Kidney (tissue), 14 donors: ENCODE data around the gene ANKRD27. TPM values are rescaled to one million over a fixed set of nuclear protein-coding genes. Genes with fewer than 3 reads are reported as not detected.

Source experiments
- DNase-seq, 5 donors: peaks; one replicate each; pipeline ENCODE4 v3.0.0-alpha.2; 2013 to 2020
- FAIRE-seq: peaks from 2 replicates; lab custom pipeline; 2012; peaks lifted over from hg19 to GRCh38; lab: Jason Lieb, UNC
- H3K27ac ChIP-seq, 2 donors: one replicate each; pipeline ENCODE4 v1.7.0; 2013; ENCODE audit warnings: low read depth in 2 of 2, low read length in 2 of 2, inconsistent platforms in 1 of 2
- H3K27me3 ChIP-seq: one replicate; pipeline ENCODE4 v1.7.1; 2013; ENCODE audit warnings: low read length, inconsistent platforms; ENCODE audit not compliant: control insufficient read depth, insufficient read depth
- H3K36me3 ChIP-seq, 3 donors: one replicate each; pipeline versions ENCODE4 v1.7.0 to v1.7.1; 2013; ENCODE audit warnings: low read length in 3 of 3, control low read depth in 1 of 3, inconsistent platforms in 1 of 3; ENCODE audit not compliant: insufficient read depth in 3 of 3, control insufficient read depth in 2 of 3
- H3K4me1 ChIP-seq, 3 donors: one replicate each; pipeline versions ENCODE4 v1.7.0 to v1.7.1; 2013; ENCODE audit warnings: low read length in 3 of 3, inconsistent platforms in 1 of 3, low read depth in 1 of 3; ENCODE audit not compliant: control insufficient read depth in 2 of 3, insufficient read depth in 2 of 3
- H3K4me3 ChIP-seq, 3 donors: one replicate each; pipeline versions ENCODE4 v1.7.0 to v1.8.1; 2013; ENCODE audit warnings: low read length in 3 of 3, control low read depth in 1 of 3, inconsistent platforms in 1 of 3
- H3K9ac ChIP-seq, 3 donors: one replicate each; pipeline versions ENCODE4 v1.7.0 to v1.7.1; 2013; ENCODE audit warnings: low read length in 3 of 3, control low read depth in 1 of 3, inconsistent platforms in 1 of 3
- H3K9me3 ChIP-seq, 3 donors: one replicate each; pipeline versions ENCODE4 v1.7.0 to v1.7.1; 2013; ENCODE audit warnings: low read length in 3 of 3, control low read depth in 1 of 3, inconsistent platforms in 1 of 3; ENCODE audit not compliant: control insufficient read depth in 2 of 3, insufficient read depth in 1 of 3
- intact Hi-C: fragments of 100-400 bp; cut with DNase I; formaldehyde crosslinking; loops from one replicate; pipeline ENCODE4 v1.11.1; 2022
- polyA plus RNA-seq: library from polyadenylated mRNA; stranded (reverse); fragments of 350-450 nt; fragmentation: Illumina TruSeq; extraction: RNeasy Lipid Tissue Mini Kit (QIAGEN cat#74804); gene quantifications from one replicate; pipeline ENCODE4 v1.2.3, GENCODE V29; 2014; ENCODE audit warnings: low read depth, low replicate concordance; ENCODE audit not compliant: insufficient read depth
- total RNA-seq: library from RNA; stranded (reverse); fragmentation: NEBNext Ultra II Directional; extraction: Animal tissue kit (Norgen Biotek cat#: 25700); gene quantifications from one replicate; pipeline ENCODE4 v1.2.1, GENCODE V29; 2021
- TF ChIP-seq, protein P1 (sequence below): IDR thresholded peaks from 3 replicates; pipeline ENCODE4 v1.5.1; 2012; ENCODE audit warnings: mild to moderate bottlenecking, moderate library complexity, borderline replicate concordance; ENCODE audit not compliant: insufficient read depth; ENCODE audit errors: extremely low read depth
- donor health status: control.
- donor health status: control.
- donor health status: control.
- donor health status: control.
- donor health status: control.
- donor health status: DM: yes; HTN: yes; CAD: no.
- donor health status: Normal renal cell carcinoma (clear cell type).

Gene ANKRD27
- total and polyA plus RNA-seq, 2 donors from 2014 or later: 9.3 to 29.8 TPM

DNA sequence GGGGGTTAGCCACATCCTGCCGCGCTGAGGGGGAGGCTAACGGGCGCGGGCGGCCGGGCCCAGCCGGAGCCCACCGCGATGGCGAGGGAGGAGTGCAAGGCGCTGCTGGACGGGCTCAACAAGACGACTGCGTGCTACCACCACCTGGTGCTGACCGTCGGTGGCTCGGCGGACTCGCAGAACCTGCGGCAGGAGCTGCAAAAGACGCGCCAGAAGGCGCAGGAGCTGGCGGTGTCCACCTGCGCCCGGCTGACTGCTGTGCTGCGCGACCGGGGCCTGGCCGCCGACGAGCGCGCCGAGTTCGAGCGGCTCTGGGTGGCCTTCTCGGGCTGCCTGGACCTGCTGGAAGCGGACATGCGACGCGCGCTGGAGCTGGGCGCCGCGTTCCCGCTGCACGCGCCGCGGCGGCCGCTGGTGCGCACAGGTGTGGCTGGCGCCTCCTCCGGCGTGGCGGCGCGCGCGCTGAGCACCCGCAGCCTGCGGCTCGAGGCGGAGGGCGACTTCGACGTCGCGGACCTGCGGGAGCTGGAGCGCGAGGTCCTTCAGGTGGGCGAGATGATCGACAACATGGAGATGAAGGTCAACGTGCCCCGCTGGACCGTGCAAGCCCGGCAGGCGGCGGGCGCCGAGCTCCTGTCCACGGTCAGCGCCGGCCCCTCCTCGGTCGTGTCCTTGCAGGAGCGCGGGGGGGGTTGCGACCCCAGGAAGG lies 1.4 kb upstream of the ANKRD27 start:
- no peak overlapping the region for H3K27ac ChIP-seq
- H3K36me3 ChIP-seq: no peaks in the 10 kb centered on the region
- DNase-seq (peak; percentile 37 to 83 (median 49)), FAIRE-seq (no peak)
- H3K9me3 ChIP-seq: no peaks in the 10 kb centered on the region
- H3K9ac ChIP-seq: no peak overlapping the region
- intact Hi-C loops: no loop called here
- peak overlapping the region in 2 of 3 donors; percentile 57 to 87 for H3K4me3 ChIP-seq
- H3K4me1 ChIP-seq: peaks cover 0 to 17% (median 0%) of the 10 kb centered on the region in 3 donors
- H3K27me3 ChIP-seq: peaks cover 9% of the 10 kb centered on the region
- TF ChIP-seq, protein P1, sequence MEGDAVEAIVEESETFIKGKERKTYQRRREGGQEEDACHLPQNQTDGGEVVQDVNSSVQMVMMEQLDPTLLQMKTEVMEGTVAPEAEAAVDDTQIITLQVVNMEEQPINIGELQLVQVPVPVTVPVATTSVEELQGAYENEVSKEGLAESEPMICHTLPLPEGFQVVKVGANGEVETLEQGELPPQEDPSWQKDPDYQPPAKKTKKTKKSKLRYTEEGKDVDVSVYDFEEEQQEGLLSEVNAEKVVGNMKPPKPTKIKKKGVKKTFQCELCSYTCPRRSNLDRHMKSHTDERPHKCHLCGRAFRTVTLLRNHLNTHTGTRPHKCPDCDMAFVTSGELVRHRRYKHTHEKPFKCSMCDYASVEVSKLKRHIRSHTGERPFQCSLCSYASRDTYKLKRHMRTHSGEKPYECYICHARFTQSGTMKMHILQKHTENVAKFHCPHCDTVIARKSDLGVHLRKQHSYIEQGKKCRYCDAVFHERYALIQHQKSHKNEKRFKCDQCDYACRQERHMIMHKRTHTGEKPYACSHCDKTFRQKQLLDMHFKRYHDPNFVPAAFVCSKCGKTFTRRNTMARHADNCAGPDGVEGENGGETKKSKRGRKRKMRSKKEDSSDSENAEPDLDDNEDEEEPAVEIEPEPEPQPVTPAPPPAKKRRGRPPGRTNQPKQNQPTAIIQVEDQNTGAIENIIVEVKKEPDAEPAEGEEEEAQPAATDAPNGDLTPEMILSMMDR: no peak

DNA sequence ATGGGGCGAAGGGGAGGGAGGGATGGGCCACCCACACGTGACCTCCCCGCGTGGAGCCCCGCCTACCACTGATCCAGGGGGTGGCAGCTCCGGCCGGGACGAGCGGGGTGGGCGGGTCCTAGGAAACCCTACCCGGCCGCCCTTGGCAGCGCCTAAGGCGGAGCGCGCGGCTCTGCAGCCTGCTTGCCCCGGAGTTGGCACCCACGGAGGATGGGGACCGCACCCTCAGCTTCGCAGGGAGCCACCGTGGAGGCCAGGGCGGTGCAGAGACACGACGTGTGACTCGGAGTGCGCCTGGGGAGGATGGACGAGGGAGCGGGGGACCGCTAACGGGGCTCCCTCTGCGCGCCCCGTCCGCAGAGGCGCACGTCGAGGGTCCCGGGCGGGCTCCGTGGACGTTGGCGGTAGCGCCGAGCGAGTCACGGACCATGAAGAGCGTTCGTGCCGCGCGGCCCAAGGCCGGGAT lies 773 bp upstream of the ANKRD27 start, which contains the start of gene RGS9BP:
TSS of gene RGS9BP (plus strand) at position 129 of the 466 bp plus-strand sequence. CDS start 416 bp downstream, outside the sequence.
- Histone ChIP-seq H3K4me3 (peak within 1 kb of the TSS; percentile 76 to 87 (median 76)), H3K27ac (peak within 1 kb of the TSS; percentile 69 to 83), H3K36me3 (no peaks in the 10 kb centered on the region), H3K9ac (peak within 1 kb of the TSS in 2 of 3 donors; percentile 45 to 46), H3K9me3 (no peaks in the 10 kb centered on the region), H3K4me1 (peaks cover 0 to 17% (median 0%) of the 10 kb centered on the region in 3 donors), H3K27me3 (peaks cover 9% of the 10 kb centered on the region)
- TF ChIP-seq, protein P1: no peak
- FAIRE-seq: no peak
- DNase-seq: peak in 4 of 5 donors; percentile 41 to 94 (median 64)
- intact Hi-C loops: no loop called here

DNA sequence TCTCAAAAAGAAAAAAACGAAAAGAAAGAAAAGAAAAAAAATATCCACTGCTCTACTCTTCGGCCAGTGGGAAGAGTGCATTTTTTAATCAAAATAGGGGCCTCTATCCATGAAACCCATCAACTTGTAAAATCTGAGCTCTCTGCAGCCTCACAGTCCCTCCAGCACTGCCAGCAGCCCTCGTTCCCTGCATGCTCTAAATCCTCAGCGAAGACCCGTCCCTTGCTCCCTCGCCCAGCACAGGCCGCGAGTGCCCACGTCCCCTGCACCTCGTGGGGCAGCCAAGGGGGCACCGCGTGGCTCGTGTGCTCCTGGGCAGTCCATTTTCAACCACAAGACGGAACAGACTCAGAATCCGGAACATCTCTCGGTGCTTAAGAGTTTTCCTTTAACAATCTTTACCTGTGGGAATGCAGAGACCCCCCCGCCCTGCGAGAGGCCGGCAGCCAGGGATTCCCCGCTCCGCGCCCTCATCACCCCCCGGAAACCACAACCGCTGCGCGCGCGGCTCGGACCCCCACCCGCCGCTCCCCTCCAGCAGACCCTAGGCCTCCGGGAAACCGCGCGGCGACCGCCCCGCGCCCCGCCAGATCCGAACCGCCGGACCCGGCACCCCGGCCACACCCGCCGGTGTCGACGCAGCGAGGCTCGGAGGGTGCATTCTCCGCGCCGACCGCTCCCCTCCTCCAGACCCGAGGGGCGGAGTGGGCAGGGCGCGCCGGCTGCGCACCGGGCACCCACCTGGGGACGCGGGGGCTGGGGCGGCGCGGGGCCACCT lies 638 bp downstream of the ANKRD27 start:
- peak overlapping the region in 1 of 2 donors; percentile 83 for H3K27ac ChIP-seq
- H3K4me1 ChIP-seq: peaks cover 0 to 17% (median 0%) of the 10 kb centered on the region in 3 donors
- peak overlapping the region; percentile 41 to 87 (median 76) for H3K4me3 ChIP-seq
- peak overlapping the region; percentile 11 to 65 (median 39) for H3K9ac ChIP-seq
- no peaks in the 10 kb centered on the region for H3K9me3 ChIP-seq
- FAIRE-seq: no peak
- no peaks in the 10 kb centered on the region for H3K36me3 ChIP-seq
- intact Hi-C loops: no loop called here
- peaks cover 9% of the 10 kb centered on the region for H3K27me3 ChIP-seq
- DNase-seq: peak in 4 of 5 donors; percentile 14 to 76 (median 40)
- TF ChIP-seq, protein P1: no peak
